Mesothelial cell of epicardium (in vitro differentiated cells): ENCODE data around the gene TMEM114. TPM values are rescaled to one million over a fixed set of nuclear protein-coding genes. Genes with fewer than 3 reads are reported as not detected.
"Not testable (repeated sequence)": the region's sequence is repeated elsewhere in the genome, so short reads cannot be mapped to it uniquely, and the experiment has no call there.

Source experiments
- DNase-seq, 2 experiments: peaks; one replicate each; pipeline ENCODE4 v3.0.0; 2021; ENCODE audit warnings: low spot score in 2 of 2; ENCODE audit not compliant: unreplicated experiment in 2 of 2
- H3K27ac Mint-ChIP-seq: 2 replicates; pipeline ENCODE4 v1.8.0; 2021; ENCODE audit warnings: mixed read lengths
- H3K27me3 Mint-ChIP-seq: 2 replicates; pipeline ENCODE4 v1.8.0; 2021; ENCODE audit warnings: low read depth, mixed read lengths
- H3K36me3 Mint-ChIP-seq: 2 replicates; pipeline ENCODE4 v1.8.0; 2021; ENCODE audit warnings: mixed read lengths
- H3K4me1 Mint-ChIP-seq: 2 replicates; pipeline ENCODE4 v1.8.0; 2021; ENCODE audit warnings: mixed read lengths
- H3K4me3 Mint-ChIP-seq: 2 replicates; pipeline ENCODE4 v1.8.0; 2021; ENCODE audit warnings: mild to moderate bottlenecking, moderate library complexity, mixed read lengths
- H3K9me3 Mint-ChIP-seq: 2 replicates; pipeline ENCODE4 v1.8.0; 2021; ENCODE audit warnings: mixed read lengths
- CTCF ChIP-seq: fragments of 200-600 bp; sonication (generic); IDR thresholded peaks from one replicate; pipeline ENCODE4 v1.5.0; 2021; ENCODE audit warnings: antibody characterized with exemption; ENCODE audit not compliant: unreplicated experiment
- total RNA-seq: library from RNA; stranded (reverse); gene quantifications from 3 replicates; pipeline ENCODE4 v1.2.1, GENCODE V29; 2021

TMEM114 gene
- total RNA-seq, 1 donor from 2014 or later = not detected

- peaks cover 9% of the 10 kb centered on the region for H3K4me1 Mint-ChIP-seq
- DNase-seq = no peak
- no peak for TF ChIP-seq CTCF
These were observed 20.5 kb downstream of the TMEM114 start for GRCh38 chr16:8569650-8570346.

GRCh38 chr16:8568231-8568617, 22.1 kb downstream of the TMEM114 start:
- no peak for DNase-seq
- H3K4me1 Mint-ChIP-seq = peaks cover 9% of the 10 kb centered on the region
- peaks cover 9% of the 10 kb centered on the region for H3K27me3 Mint-ChIP-seq
- no peak for TF ChIP-seq CTCF
- no peaks in the 10 kb centered on the region for H3K9me3 Mint-ChIP-seq
- no peaks in the 10 kb centered on the region for H3K36me3 Mint-ChIP-seq
- H3K4me3 Mint-ChIP-seq = no peak overlapping the region
- no peak overlapping the region for H3K27ac Mint-ChIP-seq

More at GRCh38 chr16:8569650-8570346, 20.5 kb downstream of the TMEM114 start:
- H3K9me3 Mint-ChIP-seq = no peaks in the 10 kb centered on the region
- H3K27ac Mint-ChIP-seq = no peak overlapping the region
- H3K27me3 Mint-ChIP-seq = peaks cover 13% of the 10 kb centered on the region
- no peaks in the 10 kb centered on the region for H3K36me3 Mint-ChIP-seq
- no peak overlapping the region for H3K4me3 Mint-ChIP-seq

- peak; percentile 99 for TF ChIP-seq CTCF
- no peak overlapping the region for H3K4me3 Mint-ChIP-seq
- no peak overlapping the region for H3K27ac Mint-ChIP-seq
- DNase-seq = peak in 1 of 2 experiments; percentile 79
- no peaks in the 10 kb centered on the region for H3K9me3 Mint-ChIP-seq
- no peaks in the 10 kb centered on the region for H3K36me3 Mint-ChIP-seq
- peaks cover 9% of the 10 kb centered on the region for H3K4me1 Mint-ChIP-seq
- H3K27me3 Mint-ChIP-seq = peaks cover 6% of the 10 kb centered on the region
These were observed 22.7 kb downstream of the TMEM114 start for GRCh38 chr16:8567355-8568230.

GRCh38 chr16:8565498-8565897, 24.8 kb downstream of the TMEM114 start:
- H3K4me3 Mint-ChIP-seq = no peak overlapping the region
- H3K9me3 Mint-ChIP-seq = no peaks in the 10 kb centered on the region
- TF ChIP-seq CTCF = no peak
- no peaks in the 10 kb centered on the region for H3K36me3 Mint-ChIP-seq
- H3K27me3 Mint-ChIP-seq = peaks cover 2% of the 10 kb centered on the region
- no peaks in the 10 kb centered on the region for H3K4me1 Mint-ChIP-seq
- H3K27ac Mint-ChIP-seq = no peak overlapping the region
- no peak for DNase-seq

- no peak overlapping the region for H3K27ac Mint-ChIP-seq
- DNase-seq = no peak
These were observed 25.4 kb downstream of the TMEM114 start for GRCh38 chr16:8564934-8565345.

GRCh38 chr16:8563944-8564540, 26.3 kb downstream of the TMEM114 start:
- not testable (repeated sequence) for H3K27ac Mint-ChIP-seq, H3K36me3 Mint-ChIP-seq, H3K4me3 Mint-ChIP-seq, DNase-seq, H3K4me1 Mint-ChIP-seq, H3K27me3 Mint-ChIP-seq, H3K9me3 Mint-ChIP-seq

More at GRCh38 chr16:8564934-8565345, 25.4 kb downstream of the TMEM114 start:
- Mint-ChIP-seq H3K9me3 (no peaks in the 10 kb centered on the region), H3K4me3 (no peak overlapping the region), H3K27me3 (no peaks in the 10 kb centered on the region), H3K36me3 (no peaks in the 10 kb centered on the region), H3K4me1 (no peaks in the 10 kb centered on the region)
- TF ChIP-seq CTCF = no peak
